ENCODE data around the gene SHROOM1.

Gene SHROOM1

DNA sequence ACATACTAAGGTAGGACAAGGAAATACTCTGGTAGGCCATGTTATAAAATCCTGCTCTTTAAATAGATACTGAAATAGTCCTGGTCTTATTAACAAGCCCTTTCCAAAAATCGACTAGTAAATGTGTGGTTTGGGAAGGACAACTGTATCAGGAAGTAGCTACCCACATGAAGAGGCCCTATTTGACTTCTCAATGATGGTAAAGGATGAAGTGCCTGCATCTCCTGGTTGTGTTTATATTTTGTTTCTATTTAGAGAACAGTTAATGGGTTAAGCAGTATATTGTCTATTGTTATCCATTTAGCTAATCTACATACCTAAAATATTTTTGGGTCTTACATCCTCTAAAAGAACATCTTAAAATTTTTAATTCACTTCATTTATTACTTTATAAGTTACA is 23.3 kb upstream of the SHROOM1 start:
- DNase-seq (ENCODE audit: low read depth, low spot score): no peak

DNA sequence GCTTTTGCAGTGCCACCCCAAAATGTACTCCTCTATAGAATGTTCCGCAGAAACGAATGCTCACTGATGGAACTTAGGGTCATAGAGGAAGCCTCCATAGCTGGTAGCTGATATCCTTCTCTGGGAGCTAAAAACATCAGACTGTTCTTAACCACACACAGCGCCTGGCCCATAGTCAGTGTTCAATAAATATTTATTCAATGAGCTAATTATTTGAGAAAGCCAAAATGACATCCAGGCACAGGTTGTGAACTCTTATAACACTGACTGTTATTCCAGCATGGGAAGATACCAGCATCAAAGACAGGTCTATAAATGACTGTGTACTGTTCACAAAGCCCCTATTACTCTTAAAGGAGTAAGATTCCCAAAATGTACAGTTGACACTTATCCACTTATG is 22.9 kb upstream of the SHROOM1 start:
- no peak for DNase-seq (ENCODE audit: low read depth, low spot score)

DNA sequence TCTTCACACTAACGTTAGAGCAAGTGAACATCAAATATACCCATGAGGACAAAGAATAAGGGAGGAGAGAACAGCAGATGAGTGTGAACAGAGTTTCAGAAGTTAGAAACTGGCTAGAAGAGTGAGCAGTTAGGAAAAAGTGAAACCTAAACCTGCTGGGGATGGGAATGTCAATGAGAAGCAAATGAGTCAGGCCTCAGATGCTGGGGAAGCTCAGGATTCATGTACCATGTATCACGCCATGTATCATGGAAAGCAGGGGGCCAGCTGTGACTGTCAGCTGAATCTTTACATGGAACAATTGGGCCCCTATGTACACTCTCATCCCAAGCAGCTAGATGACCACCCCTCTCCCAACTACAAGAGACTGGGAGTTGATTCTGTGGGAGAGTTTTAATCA is 19.6 kb upstream of the SHROOM1 start:
- no peak for DNase-seq (ENCODE audit: low read depth, low spot score)

DNA sequence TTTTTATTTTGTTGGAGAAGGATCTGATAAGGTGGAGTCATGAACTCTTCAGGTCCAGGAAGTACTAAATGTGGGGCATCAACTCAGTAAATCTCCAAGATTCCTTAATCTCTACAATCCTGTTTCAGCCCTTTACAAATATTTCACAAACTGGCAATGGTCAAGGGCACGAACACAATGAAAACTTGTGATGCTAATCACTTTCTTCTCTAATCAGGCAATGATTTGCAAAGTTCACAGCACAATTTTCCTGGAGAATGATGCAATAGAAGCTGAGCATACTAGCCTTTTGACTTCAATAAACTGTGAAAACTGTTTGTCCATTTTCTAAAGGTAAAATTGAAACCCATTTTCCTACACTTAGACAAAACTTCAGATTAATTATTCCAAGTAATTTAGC is 18.9 kb upstream of the SHROOM1 start:
- DNase-seq (ENCODE audit: low read depth, low spot score): no peak

DNA sequence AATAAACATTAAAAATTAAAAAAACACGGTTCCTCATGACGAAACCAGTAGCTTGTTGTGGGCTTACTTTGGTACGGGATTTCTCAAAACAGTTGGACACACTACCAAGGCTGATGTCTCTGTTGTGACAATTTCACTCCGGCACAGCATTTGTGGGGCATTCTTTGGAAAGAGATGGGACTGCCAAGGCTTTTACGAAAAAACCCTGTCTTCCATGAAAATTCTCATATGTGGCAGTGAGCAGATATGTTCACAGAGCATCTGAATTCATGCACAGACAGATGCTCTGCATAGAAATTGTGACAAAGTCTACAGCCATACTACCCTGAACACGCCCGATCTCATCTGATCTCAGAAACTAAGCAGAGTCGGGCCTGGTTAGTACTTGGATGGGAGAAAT is 17.8 kb upstream of the SHROOM1 start:
- no peak for DNase-seq (ENCODE audit: low read depth, low spot score)

DNA sequence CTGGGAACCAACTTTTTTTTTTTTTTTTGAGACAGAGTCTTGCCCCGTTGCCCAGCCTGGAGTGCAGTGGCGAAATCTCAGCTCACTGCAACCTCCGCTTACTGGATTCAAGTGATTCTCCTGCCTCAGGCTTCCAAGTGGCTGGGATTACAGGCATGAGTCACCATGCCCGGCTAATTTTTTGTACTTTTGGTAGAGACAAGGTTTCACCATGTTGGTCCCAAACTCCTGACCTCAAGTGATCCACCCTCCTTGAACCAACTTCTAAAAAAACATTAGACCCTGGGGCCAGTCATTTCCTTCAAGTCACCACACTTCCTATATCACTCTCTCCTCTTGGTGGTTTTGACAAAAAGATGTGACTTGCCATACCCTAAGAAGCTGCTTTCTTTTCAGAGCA is 10.9 kb upstream of the SHROOM1 start:
- DNase-seq (ENCODE audit: low read depth, low spot score): no peak

DNA sequence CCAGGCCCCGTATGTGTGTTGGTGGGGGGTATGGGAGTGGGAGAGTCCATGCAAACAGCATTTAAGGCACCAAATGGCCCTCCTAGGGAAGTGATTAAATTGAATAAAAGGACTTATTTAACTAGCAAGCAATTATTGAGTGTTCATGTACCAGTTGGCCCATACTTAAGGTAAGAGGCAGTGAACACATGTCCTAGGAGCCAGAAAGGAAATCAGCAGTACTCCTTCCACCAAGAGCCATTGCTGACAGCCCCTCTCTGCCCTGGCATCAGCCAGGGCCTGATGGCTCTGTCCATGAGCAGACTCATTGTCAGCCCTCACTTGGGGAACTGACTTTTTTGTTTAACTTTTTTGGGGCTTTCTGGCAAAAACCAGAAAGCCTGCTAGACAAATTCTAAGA is 10.4 kb upstream of the SHROOM1 start:
- no peak for DNase-seq (ENCODE audit: low read depth, low spot score)

DNA sequence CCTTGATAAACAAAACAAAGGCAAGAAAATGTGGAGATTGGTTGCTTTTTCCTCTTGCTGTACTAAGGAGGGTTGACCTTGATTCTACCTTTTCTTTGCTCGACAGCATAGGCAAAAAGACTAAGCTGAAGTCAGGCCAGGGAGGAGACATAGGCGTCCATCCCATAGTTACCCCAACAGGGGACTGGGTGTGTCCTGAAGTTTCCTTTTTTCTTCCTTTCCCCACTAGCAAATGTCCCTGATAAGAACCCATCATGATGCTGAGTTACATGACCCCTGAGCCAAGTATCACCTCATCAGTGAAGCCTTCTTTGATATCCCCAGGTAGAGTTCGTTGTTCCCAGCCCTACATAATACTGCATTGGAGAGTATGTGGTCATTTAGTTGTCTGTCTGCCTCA is 9.9 kb upstream of the SHROOM1 start:
- no peak for DNase-seq (ENCODE audit: low read depth, low spot score)

DNA sequence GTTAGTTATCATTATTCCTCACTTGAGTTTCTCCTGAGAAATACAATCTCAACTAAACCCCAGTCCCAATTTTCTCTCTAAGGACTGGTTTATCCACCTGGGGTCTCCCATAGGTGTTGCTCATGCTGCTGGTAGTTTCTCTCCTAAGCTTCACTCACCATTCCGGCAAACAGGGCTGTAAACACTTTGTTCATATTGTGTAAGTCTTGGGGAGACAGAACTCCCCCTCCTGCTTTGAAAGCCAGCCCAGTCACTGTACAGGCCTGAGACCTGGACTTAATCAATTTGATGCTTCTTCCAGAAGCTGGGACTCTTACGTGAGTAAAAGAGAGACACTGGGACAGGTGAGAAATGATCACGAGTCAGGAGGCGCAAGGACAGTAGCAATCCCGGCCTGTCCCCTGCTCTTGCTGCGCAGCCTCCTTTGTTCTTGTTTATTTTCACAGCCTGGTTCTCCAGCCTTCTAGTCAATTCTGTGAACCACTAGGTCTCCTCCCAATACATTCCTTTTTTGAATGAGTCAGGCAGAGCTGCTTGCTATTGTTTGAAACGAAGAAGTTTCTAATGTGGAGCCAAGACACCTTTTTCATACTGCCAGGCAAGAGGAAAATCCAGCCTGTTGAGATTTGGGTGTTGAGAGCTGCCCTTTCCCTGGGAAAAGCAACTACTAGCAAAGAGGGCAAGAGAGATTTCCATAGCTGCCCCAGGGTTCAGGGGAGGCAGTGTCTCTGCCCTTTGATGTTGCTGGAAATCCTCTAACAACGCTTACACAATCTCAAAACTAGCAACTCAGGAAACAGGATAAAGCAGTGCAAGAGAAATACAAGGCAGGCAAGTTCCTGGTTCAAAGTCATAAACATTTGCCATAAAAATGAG is 9.2 kb upstream of the SHROOM1 start:
- no peak for DNase-seq (ENCODE audit: low read depth, low spot score)

DNA sequence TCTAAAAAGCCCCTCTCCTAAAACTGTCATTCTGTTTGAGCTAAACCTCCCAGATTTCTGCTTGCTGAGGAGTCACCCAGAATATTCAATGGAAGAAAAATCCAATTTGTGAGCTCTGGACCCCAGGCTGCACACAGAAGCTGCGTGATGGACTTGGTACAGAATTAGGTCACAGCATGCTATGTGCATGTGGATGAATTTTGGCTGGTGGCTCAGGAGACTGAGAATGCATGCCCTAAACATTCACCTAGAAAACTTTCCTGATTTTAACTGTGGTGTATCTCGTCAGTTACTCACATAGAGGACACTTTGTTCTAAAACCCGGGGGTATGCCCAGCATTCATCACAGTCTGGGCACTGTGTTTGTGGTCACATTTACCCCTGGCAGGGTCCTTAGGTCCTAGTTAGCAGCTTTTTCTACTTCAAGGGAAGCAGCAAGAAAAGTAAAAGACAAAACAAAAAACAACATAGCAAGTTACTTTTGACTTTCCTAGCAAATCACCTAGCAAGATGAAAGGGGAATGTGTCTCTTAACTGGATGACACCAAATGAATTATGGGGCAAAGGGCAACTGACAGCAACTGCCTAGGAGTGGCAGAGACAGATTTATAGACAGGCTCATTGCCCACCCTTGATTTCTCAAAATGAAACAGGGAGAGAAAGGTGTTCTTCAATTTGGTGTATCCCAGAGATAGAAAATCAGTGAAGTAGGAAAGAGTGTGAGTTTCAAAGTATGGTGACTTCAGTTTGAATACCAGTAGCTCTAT is 8.3 kb upstream of the SHROOM1 start:
- no peak for DNase-seq (ENCODE audit: low read depth, low spot score)

DNA sequence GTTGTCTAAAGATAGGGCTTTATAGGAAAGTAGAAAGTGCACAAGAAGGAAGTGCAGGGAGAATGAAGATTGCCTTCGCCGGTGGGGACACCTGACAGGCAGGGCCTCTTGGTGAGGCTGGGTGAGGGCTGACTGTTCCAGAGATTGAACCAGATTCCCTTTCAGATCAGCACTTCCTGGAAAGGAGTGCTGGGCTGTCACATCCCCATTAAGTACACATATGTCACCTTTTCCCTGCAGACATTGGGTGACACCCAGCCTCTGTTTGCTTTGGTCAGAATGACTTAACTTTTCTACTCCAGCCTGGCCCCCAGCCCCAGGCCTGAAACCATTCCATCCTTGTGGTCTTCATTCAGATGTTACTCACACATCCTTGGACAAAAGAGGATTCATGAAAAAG is 7.4 kb upstream of the SHROOM1 start:
- DNase-seq (ENCODE audit: low read depth, low spot score): no peak

DNA sequence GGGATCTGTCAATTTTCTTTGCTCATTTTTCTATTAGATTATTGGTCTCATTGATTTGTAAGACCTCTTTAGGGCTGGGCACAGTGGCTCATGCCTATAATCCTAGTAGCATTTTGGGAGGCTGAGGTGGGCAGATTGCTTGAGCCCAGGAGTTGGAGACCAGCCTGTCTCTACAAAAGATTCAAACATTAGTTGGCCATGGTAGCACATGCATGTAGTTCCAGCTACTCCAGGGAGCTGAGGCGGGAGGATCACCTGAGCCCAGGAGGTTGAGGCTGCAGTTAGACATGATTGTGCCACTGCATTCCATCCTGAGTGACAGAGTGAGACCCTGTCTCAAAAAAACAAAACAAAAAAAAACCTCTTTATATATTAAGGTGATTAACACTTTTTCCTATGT is 6.4 kb upstream of the SHROOM1 start:
- no peak for DNase-seq (ENCODE audit: low read depth, low spot score)

DNA sequence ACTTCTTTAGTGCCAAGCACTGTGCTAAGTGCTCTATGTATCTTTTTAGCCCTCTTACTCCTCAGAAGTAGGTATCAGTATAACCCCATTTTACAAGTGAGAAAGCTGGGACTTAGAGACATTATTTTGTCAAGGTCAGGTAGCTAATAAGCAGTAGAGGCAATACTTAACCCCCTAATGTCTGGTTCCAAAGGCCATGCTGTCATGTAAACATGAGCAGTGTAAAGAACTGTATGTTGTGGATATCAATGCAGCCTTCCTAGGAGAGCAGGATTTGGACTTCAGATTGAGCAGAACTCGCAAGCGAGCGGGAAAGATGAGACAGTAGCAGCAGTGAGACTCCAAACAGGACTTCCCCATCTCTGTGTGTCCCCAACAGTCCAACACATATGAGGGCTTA is 3.6 kb upstream of the SHROOM1 start:
- DNase-seq (ENCODE audit: low read depth, low spot score): no peak

DNA sequence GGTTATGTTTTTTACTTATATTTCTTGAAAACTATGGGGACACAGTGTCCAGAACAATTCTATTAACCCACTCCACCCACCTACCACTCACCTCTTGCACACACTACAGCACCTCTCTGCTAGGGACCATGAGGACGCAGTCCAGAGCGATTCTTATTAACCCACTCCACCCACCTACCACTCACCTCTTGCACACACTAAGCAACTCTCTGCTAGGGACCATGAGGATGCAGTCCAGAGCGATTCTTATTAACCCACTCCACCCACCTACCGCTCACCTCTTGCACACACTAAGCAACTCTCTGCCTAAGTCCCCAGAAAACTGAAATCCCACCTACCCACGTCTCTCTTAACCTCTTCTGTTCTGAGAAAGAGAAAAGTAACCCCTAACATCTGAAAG is 2.2 kb upstream of the SHROOM1 start:
- no peak for DNase-seq (ENCODE audit: low read depth, low spot score)

DNA sequence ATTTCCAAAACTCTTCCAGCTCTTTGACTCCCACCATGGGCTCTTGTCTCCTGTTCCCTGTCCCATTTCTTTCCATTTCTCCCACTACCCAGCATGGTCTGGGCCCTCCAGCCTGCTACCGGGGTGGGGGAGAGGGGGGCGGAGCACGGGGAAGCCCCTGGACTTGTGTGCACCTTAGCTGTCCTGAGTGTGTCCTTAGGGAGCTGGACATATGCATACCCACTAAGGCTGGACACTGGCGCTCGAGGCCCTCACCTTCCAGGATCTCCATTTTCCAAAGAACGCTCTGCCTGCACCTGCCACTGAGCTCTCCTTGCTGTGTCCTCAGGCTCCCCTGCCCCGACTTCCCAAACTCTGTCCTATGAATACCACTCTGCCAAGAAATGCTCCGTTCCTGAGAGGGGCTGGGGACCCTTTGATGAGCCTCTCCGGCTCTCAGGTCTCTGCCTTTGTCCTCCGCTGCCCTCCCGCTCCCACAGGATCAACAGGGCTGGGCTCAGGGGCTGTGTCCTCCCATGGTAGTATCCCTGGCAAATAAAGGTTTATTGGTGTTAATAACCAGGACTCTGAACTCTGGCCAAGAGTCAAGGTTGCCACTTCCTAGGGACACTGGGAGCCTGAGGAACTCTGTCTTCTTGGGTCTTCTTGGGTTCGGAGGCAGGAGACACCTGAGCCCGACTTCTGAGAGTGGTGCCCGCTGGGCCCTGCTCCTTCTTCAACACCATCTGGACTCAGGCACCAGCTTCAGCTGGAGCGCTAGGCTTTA is 831 bp upstream of the SHROOM1 start:
- DNase-seq (ENCODE audit: low read depth, low spot score): no peak

DNA sequence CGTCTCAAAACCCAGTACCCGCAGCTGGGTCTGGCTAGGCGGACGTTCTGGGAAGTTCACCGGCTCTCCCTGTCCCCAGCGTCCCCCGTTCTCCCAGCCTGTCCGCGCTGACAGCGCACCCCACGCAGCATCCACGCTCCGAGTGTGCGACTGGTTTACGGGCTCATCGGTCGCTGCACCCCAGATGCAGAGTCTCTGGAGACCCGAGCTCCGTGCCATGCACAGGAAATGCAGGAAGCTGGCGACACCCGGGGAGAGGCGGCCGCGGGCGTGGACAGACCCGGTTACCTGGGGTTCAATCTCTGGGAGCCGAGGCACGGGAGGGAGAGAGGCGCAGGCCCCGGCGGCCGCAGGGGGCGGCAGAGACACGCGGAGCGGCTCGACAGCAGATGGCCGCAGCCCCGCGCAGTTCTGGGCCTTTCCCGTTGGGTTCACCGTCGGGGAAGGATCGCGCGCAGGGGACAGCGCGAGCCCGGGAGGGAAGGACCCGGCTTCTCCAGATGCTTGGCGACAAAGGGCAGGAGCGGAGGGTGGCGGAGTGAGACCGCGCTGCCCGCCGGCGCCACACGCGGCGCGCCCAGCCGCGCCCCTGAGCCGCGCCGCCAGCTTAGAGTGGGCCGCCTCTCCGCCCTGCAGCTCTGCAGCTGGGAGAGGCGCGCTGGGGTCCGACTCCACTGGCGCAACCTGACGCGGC is 558 bp downstream of the SHROOM1 start:
- DNase-seq (ENCODE audit: low read depth, low spot score): no peak

DNA sequence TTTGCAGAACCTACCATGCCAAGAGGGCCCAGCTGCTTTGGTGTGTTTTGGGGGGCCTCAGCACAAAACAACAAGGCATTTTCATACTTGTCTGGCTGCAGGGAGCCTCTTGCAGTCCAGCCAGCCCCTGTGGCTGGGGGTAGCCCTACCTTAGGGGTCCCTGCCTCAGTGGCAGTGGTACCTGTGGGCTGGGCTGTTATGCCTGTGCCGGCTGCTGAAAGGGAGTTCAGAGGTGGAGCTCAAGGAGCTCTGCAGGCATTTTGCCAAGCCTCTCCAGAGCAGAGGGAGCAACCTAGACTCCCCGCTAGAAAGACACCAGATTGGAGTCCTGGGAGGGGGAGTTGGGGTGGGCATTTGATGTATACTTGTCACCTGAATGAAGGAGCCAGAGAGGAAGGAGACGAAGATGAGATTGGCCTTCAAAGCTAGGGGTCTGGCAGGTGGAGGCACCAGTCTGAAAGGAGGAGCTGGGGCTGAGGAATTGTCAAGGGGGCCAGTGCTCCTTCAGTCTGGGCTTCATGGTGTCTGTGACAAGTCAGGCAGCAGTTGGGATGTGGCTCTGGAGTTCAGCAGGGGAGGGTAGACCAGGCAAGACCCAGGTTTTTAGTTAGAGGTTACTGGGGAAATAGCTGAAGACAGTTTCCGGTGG is 1.5 kb downstream of the SHROOM1 start:
- no peak for DNase-seq (ENCODE audit: low read depth, low spot score)

DNA sequence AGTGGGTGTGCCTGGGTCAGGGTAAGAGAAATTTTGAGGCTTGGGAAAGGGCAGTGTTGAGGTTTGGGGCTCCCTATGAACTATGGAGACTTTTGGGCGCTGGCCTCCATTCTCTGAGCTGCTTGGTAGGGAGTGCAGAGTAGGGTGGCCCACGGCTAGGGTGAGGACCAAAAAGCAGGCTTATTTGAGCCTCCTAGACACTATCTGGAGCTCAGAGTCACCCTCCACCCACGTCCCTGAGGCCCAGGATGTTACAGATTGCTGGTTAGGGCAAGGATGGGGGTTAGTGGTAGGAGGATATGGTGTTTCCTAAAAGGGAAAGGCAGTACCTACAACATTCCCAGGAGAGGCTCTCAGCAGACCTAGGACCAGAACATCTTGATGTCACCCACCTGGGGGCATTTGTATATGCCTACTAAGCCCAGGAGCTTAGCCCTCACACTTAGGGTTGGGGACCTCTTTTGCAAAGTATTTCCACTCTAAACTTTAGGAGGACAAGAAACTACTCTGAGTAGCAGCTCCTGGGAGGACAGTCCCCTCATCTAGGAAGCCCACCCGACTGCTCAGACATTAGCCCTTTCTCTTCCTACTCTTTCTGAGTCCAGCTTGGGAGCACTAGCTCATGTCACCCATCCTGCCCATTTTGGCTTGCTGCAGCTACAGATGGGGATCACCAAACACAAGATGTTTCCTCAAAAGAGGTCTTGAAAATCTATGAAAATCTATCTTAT is 2.3 kb downstream of the SHROOM1 start:
- DNase-seq (ENCODE audit: low read depth, low spot score): no peak

DNA sequence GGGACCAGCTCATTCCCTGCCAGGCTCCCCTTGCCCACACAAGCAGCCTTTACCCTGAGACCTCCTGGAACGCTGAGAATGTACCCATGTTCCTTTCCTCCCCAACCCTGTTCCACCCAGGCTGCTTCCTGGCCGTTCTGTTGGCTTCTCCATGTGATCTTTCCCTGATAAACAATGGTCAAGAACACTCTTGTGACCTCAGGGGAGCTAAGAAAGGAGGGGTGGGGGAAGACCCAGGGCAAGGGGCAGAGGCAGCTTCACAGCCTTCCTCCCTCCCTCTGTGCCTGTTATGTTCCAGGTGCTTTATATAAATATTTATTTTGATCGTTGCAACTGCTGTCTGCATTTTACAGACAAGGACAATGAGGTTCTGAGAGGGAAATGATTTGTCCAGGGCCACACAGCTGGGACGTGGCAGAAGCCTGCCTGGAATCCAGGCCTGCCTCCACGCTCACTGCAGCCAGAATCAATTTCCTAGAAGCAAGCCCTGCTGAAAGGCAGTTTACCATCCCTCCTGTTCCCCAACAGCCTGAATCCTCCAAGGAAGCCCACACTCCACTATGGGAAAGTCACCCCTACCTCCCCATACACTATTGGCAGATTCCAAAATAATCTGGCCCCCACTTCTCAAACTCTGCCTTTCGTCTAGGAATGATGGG is 3.9 kb downstream of the SHROOM1 start:
- no peak for DNase-seq (ENCODE audit: low read depth, low spot score)

DNA sequence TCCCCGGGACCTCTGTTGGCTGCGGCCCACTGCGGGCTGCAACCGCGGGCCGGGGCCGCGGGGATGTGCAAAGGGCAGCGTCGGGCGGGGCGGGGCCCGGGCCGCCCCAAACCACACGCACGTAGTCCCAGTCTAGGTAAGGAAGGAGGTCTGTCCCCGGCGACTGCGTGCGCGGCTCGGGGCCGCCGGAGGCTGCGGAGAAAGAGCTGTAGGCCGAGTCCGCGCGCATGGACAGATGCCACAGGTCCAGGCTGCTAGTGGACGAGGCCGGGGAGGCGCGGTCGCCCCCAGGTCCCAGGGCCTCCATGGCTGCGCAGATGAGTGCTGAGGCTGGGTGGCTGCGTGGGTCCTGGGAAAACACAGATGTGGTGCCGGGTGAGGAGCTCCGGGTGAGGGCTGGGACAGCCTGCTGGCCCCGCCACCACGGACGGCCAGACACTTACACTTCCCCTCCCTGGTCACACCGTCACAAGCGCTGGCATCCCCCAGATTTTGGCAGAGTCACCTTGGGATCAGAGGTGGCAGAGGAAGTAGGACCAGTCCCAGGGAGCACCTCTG is 4.5 kb downstream of the SHROOM1 start:
- no peak for DNase-seq (ENCODE audit: low read depth, low spot score)
